GM21360 (cell line): ENCODE data around the gene PHACTR3.
"Not testable (repeated sequence)": the region's sequence is repeated elsewhere in the genome, so short reads cannot be mapped to it uniquely, and the experiment has no call there.

Experiments used
- ATAC-seq: cut with Tn5 transposase; IDR thresholded peaks from one replicate; pipeline ENCODE4 v1.9.1; 2021; ENCODE audit warnings: mild to moderate bottlenecking, moderate library complexity; ENCODE audit not compliant: unreplicated experiment

Gene PHACTR3

DNA sequence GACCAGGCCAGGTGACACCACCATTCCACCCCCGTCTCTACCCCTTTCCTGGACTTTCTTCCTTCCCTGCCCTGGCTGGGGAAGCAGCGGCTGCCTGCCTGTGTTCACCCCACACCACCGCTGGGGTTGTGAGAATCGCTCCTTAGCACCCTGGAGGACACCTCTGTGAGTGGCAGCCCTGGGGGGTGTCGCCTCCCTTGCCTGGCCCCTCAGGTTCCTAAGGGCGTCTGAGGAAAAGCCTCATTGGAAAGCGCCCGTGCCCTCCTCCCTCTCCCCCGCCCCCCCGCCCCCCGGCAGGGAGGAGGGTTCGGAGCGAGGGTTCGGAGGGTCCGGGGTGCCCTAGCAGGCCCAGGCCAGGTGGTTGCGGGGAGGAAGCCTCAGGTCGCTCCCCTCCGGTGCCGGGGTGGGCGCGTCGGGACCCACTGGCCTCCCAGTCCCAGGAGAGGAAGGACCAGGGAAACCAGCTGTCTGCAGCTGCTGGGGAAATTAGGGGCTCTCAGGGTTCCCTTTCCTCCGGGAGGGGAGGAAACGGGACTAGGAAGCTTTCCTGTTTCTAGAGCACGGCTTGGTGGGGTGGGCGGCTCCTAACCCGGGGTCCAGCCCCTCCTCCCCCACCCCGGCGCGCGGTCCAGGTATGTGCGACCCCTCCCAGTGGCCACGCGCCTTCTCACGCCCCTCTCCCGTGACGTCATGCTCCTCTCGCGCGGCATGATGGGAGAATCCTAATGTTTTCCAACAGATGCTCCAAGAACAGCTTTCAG lies at the start of gene PHACTR3:
TSS of gene PHACTR3 (plus strand) at position 760 of the 761 bp plus-strand sequence. CDS start 475 bp downstream, outside the sequence.
- no peak for ATAC-seq

DNA sequence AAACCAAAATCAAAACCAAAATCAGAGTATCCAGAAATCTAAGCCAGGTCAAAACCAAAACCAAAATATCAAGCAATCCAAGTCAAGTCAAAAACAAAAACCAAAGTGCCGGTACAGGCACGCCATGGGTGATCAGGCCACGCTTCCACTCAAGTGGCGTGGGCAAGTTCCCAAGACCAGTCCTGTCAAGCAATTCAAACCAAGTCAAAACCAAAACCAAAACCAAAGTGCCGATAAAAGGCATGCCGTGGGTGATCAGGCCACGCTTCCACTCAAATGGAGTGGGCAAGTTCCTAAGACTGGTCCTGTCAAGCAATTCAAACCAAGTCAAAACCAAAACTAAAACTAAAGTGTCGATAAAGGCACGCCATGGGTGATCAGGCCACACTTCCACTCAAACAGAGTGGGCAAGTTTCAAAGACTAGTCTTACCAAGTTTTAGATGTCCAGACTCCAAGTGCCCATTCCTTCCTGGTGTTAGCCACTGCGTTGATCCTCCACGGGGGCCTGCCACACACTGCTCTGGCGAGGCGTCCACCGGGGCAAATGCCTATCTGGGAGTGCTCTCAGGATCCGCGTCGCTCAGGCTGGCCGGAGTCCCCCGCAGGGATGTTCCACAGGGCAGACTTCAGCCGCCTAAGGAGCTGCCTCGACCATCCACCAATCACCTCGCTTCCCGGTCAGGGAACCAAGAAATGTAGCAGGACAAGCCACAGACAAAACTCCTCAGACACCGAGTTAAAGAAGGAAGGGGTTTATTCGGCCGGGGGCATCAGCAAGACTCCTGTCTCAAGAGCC lies 46.4 kb upstream of the PHACTR3 start:
- not testable (repeated sequence) for ATAC-seq

DNA sequence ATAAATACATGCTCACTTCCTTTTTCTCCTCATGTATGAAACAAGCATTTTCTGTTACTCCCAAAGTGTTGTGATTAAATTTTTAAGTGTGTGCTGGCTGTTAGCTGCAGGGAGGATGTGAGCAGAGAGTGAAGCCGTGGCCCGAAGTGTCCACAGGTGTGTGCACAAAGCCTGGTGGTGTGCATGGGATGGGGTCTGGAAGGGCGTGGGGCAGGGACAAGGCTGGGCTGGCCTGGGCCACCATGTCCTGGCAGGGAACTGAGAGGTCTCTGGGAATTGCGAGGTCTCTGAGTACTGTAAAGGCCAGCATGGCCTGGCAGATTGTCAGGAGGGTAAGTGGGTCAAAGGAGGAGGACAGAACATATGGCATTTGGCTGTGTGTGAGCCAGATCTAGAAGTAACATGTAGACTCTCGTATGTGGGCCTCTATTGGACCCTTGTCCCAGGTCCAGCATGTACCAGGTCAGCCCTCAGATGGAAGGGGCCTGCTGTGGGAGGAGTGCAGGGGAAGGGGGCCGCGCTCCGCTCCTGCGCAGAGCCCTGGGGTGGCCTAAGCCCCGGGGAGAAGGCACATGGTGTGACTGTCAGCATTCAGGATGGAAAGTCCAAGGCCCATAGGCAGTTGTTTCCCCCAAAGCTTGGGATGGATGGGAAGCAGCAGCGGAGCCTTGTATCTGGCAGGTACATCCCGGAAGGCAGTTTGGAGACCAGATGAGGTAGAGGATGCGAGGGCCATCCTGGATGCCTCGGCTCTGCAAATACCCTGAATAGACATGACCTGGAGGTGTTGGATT lies 45.1 kb upstream of the PHACTR3 start:
- no peak for ATAC-seq

DNA sequence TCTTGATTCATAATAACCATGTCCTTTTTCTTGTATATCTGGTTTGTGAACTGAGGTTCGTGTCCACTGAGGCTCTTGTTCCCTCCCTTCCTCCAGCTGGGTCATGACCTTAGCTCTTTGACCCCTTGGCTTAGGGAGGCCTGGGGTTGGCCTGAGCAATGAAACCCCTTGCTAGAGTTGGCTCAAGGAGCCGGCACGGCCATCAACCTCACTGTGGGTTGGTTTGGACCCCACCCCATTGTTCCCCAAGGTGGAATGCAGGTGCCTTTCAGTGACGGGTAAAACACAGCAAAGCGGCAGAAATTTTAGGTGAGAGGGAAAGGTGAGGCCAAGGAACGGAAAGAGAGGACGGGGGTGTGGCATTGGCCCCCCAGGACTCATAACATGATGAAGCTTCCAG lies 44.5 kb upstream of the PHACTR3 start:
- no peak for ATAC-seq

DNA sequence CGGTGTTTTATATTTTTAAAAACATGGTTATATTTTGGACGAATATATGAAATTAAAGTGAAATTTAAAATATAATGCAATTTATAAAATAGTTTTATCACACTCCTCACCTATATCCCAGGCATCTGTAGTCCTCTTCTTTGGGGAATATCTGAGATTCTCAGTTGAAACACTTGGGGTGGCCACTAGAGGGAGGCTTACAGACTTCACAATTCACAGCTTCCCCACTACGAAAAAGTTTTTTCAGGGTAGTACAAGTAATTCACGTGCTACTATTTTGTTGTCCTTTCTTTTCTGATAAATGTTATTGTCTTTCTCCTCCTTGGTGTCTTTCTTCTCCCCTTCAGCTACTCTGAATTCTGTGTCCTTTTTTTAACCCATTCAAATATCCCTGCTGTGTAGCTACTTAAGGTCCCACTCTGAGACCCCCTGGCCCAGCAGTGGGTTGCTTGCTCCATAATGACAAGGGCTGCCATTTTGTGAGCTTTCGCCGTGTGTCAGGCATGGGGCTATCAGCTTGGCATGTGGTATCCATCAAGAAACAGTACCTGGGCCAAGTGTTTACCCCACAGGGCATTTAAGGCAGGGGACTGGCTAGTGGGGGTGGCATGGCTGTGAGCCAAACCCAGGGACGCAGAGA lies 43.6 kb upstream of the PHACTR3 start:
- ATAC-seq: no peak

DNA sequence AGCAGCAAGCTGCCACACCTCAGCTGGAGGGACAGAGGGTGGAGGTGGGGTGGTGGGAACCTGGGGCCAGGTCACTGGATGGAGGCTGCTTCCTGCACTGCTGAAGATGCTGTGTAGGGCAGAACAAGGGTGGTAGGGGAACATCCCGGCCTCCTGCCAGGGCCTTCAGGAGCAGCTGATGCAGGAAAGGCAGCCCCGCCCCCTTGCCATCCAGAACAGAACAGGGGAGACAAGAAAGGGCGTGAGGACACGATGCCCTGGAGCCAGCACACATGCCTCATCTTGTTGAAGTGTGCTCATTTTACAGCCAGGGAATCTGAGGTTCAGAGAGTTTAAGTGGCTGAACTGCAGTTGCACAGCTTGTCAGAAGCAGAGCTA lies 43.1 kb upstream of the PHACTR3 start:
- ATAC-seq: no peak

DNA sequence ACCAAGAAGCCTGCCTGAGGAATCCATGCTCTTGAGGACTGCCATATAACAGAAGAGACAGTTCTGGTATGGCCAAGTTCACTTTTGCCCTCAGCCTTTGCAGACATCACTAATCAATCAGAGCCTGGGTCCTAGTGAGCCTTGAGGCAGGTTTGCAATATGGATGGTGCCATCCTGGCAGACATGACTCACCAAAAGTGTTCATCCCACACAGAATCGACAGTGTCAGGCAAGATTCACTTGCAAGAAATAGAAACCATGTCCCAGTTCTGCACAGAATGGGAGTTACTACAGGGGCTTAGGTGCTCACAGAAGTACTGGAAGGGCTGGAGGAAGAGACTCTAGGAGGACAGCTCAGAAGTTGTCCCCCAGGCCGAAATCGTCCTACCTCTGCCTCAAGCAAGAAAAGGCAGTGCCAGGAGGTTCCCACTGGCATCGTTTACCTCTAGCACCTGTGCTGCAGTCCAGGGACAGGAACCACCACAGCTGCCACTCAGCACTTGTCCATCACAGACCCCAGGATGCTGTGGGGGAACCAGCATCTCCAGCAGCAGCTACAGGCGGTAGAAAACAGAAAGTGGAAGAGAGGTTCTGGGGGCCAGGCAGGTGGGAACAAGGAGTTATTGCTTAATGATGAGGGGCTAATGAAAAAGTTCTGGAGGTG lies 42.6 kb upstream of the PHACTR3 start:
- ATAC-seq: no peak

DNA sequence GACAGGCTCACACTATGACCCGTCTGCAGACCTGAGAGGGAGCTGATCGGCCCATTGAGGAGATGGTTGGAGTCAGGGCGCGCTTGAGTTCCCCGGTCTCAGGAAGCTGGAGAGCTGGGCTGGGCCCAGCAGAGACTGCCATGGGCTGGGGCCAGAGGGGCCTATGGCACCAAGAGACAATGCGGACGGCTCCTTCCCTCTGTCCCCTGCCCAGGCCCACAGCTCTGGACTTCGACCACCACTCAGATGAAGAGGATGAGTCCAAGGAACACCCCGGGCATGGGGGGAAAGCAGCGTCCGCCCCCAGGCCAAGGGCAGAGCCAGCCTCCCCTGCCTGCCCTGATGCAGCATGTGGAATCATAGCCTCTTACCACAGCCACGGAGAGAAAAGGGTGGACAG lies 40.2 kb upstream of the PHACTR3 start:
- no peak for ATAC-seq

DNA sequence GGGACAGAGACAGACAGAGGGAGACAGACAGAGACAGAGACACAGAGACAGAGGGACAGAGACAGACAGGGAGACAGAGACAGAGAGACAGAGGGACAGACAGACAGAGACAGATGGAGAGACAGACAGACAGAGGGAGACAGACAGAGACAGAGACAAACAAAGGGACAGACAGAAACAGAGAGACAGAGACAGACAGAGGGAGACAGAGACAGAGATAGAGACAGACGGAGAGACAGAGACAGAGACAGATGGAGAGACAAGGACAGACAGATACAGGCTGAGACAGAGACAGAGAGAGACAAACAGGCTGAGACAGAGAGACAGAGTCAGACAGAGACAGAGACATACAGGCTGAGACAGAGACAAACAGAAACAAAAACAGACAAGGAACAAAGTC lies 39.4 kb upstream of the PHACTR3 start:
- no peak for ATAC-seq

DNA sequence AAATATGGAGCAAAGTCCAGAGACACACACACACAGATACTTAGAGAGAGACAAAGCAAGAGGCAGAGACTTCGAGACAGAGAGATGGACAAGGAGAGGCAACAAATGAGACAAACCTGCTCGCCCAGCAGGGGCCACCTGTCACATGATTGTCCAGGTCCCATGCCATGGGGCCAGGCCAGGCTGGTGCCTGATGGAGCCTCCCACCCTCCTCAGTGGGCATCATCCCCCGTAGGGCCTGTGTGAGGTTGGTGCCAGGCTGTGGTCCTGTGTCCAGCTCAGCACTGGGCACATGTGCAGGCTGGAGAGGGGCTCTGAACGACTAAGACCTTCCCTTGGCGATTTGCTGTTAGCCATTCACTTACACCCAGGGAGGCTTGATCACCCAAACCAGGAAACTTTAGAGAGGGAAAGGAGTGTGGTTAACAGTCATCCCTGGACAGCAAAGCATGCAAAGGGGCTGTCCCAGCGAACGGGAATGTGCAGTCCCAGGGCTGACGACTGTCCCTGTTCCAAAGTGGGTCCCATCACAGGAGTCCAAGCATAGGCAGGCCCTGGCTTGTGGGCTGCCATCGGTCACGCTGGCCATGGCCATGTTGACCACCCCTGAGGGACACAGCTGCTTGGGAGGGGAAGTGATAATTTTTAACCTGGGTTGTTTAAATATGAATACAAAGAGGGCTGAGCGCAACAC lies 38.4 kb upstream of the PHACTR3 start:
- no peak for ATAC-seq

DNA sequence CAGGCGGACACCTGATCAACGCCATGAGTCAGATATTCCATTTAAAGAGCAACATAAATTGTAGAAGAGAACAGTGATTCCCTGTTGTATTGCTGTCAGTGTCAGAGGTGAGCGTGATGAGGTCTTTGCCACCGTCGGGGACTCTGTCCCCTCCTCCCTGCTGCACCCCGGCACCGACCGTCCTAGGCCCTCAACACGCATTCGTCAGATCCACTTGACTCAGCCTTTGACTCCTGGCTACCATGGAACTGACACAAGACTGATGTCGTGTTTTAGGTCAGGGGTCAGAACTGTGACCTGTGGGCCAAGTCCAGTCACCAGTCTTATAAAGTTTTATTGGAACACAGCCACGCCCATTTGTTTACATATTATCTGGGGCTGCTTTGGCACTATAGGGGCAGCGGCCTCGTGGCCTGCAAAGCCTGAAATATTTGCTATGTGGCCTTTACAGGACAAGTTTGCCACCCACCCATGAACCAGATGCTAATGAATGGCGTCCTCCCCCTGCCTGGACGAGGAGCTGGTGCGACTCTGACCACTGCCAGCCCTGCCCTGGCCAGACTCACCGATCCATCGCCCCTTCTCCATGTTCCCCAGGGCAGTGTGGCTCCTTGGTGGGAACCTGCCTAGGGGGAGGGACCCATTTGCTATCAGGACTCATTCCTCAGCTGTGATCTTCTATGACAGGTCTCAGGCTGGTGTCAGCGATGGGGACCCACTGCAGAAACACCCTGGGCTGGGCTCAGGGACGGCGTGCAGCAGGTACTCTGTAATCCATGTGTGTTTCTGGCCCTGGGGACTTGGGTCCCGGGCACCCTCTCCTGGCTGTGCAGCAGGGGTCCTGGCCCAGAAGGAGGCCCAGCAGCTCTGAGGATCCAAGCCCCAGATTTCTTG lies 37.5 kb upstream of the PHACTR3 start:
- ATAC-seq: no peak

DNA sequence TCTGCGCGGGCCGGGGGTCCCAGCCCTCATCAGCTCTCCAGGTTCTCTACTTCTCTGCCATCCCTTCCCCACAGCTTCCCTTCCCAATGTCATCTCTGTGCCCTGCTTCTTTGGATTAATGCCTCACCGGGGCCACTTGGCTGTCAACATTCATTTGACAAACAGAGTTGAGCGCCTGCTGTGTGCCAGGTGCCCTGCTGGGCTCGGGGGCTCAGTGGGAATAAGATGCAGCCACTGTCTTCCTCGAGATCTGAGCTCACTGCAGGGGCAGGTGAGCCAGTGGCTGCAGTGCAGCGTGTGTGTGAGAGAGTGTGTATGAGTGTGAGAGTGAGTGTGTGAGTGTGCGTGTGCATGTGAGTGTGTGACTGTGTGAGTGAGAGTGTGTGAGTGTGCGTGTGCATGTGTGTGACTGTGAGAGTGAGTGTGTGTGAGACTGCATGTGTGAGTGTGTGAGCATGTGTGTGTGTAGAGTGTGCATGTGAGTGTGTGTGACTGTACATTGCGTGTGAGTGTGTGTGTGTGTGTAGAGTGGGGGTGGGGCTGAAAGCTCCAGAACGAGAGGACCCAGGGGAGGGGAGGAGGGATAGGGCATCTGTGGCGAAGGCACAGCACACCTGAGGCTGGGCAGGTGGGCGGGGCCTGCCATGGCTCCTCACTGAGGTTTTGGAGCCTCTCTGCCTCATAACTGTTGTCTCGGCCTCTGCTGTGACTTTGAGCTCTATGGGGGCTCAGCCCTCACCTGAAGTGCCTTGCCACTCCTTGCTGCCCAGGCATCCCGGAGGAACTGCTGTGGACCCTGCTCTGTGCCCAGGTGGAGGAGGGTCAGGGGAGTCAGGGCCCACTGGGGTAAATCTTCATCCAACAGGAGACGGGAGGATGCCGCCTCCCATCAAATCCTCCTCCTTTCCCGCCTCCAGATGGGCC lies 36.5 kb upstream of the PHACTR3 start:
- ATAC-seq: no peak

DNA sequence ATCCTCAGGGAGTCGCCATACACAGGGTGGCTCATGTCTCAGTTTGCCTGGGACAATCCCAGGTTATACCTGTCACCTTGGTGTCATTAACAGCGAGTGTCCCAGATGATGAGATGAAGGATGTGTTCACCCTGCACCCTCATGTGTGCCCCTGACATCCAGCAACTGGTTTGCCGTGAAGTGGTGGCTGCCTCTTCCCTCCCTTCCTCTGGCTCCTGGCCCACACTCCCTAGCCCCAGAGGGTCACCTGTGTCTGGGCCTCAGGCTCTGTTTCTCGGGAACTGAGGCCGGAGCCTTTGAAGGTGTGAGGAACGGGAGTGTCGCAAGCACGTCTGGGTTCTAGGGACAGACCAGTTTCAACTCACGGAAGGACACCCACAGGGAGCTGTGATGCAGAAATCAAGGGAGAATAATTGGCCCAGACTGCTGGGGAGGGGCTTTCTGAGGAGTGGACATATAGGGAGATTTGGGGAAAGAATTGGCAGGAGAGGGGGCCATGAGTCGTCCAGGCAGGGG lies 35.8 kb upstream of the PHACTR3 start:
- ATAC-seq: no peak

DNA sequence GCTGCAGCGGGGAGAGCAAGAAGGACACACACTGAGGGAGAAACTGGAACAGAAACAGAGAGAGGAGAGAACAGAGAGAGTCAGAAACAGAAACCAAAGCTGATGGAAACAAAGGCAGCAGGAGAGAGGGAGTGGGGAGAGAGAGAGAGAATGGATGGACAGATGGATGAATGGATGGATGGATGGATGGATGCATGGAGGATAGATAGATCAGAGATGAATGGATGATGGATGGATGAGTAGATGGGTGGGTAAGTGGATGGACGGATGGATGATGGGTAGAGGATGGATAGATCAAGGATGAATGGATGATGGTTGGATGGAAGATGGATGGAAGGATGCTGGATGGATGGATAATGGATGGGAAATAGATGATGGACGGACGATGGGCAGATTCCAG lies 35.0 kb upstream of the PHACTR3 start:
- no peak for ATAC-seq

DNA sequence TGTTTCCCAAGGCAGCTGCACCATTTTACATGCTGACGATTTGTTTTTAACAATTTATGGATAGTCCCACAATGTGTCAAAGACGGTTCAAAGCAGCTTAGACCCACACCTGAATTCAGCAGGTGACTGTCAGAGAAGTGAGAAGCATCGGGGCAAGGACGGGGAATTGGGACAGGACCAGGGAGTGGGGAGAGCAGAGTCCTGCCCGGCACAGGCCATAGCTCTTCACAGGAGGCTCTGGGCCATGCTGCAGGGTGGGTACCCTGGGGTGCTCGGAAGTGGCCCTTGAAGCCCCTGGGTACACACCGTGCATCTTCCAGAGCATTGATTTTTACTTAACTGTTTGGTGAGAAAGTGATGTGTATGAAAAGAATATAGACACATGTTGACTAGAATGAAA lies 33.2 kb upstream of the PHACTR3 start:
- ATAC-seq: no peak

DNA sequence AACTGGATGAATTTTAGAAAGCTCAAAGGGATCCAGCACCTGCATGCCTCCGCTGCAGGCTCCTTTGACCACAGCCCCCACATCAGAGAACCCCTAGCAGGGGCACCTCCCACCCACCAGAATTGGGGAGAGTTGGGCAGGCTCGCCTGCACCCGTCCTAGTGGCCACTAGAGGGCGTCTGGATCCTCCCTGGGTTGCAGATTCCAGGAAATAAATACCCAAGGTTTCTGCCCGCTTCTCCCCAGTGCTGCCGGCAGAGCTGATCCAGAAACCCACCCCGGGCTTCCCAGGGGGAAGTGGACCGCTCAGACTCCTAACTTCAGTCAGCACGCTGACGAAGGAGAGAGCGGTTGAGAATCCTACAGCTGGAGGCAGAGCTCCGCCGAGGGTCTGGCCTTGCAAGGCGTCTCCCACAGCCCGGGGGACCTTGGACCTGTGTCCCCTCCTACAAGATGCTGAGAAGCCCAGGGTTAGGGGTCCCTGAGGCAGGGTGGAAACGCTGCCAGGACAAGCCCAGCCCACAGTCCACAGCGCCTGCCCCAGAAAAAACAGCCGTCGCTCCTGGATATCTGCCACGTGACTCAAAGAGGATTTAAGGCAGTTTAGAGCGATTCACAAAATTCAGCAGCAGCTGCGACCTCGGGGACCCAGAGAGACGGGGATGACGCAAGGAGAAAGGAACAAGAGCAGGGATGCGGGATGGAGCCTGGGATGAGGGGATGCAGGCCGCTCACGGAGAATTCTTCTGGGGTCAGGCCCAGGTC lies 32.6 kb upstream of the PHACTR3 start:
- ATAC-seq: no peak

DNA sequence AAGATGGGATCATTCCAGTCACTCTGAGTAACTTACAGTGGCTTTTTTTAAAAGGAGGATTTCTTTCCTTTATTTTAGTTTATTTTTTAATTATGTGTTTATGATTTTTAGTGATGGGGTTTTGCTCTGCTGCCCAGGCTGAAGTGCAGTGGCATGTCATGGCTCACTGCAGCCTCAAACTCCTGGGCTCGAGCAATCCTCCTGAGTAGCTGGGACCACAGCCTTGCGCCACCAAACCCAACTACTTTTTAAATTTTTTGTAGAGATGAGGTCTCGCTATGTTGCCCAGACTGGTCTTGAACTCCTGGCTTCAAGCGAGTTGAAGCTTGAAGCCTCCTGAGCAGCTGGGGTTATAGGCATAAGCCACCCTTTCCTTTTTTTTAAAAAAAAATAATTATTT lies 31.8 kb upstream of the PHACTR3 start:
- ATAC-seq: no peak
